SK-N-SH (cell line): ENCODE measurements around the gene DLEU7. TPM values are rescaled to one million over a fixed set of nuclear protein-coding genes. Genes with fewer than 3 reads are reported as not detected.

Source experiments
- CTCF ChIA-PET: fragments of 300-600, 350-600 bp; formaldehyde crosslinking; extraction: SDS; loops from one replicate; lab custom pipeline; 2021; lab: Yijun Ruan, JAX
- POLR2A ChIA-PET: fragments of 350-600 bp; sonication (Branson Sonifier 250); formaldehyde crosslinking; extraction: SDS; loops from one replicate; lab custom pipeline; 2020; ENCODE audit warnings: antibody characterized with exemption, inconsistent platforms; lab: Yijun Ruan, JAX
- DNase-seq: peaks from one replicate; pipeline ENCODE4 v3.0.0; 2012
- H2AFZ ChIP-seq: fragments of 200-600 bp; sonication (generic); 2 replicates; pipeline ENCODE4 v1.8.1; 2016; ENCODE audit warnings: antibody characterized with exemption, mild to moderate bottlenecking, low read depth
- H3F3A ChIP-seq: fragments of 200-600 bp; sonication (generic); replicated peaks from 2 replicates; pipeline ENCODE3; 2016; ENCODE audit warnings: antibody characterized with exemption, mild to moderate bottlenecking; ENCODE audit not compliant: insufficient read depth
- H3K27ac ChIP-seq, 2 experiments: fragments of 200-500 bp in 1 of 2; fragments of 200-600 bp in 1 of 2; sonication (Bioruptor generic) in 1 of 2; sonication (generic), shearing (Covaris generic) in 1 of 2; 2 replicates each; pipeline versions ENCODE4 v1.5.1 to v1.6.1; 2014 to 2016; ENCODE audit warnings: low read depth in 2 of 2, inconsistent platforms in 1 of 2, low read length in 1 of 2, mild to moderate bottlenecking in 1 of 2, mixed read lengths in 1 of 2
- H3K27me3 ChIP-seq: fragments of 200-600 bp; sonication (generic), shearing (Covaris generic); 2 replicates; pipeline ENCODE4 v1.6.1; 2016; ENCODE audit warnings: mixed run types; ENCODE audit not compliant: insufficient read depth
- H3K36me3 ChIP-seq, 2 experiments: fragments of 200-500 bp in 1 of 2; fragments of 200-600 bp in 1 of 2; sonication (Bioruptor generic) in 1 of 2; sonication (generic) in 1 of 2; replicated peaks in 1 of 2; 2 replicates each; pipeline versions ENCODE3 to v1.5.1; 2014 to 2016; ENCODE audit warnings: low read length in 1 of 2, mild to moderate bottlenecking in 1 of 2; ENCODE audit not compliant: insufficient read depth in 2 of 2, control insufficient read depth in 1 of 2
- H3K4me1 ChIP-seq, 2 experiments: fragments of 200-500 bp in 1 of 2; fragments of 200-600 bp in 1 of 2; sonication (Bioruptor generic) in 1 of 2; sonication (generic), shearing (Covaris generic) in 1 of 2; 2 replicates each; pipeline versions ENCODE4 v1.5.1 to v1.6.1; 2014 to 2016; ENCODE audit warnings: low read depth in 1 of 2, low read length in 1 of 2, mixed run types in 1 of 2; ENCODE audit not compliant: insufficient read depth in 2 of 2, control insufficient read depth in 1 of 2
- H3K4me2 ChIP-seq: fragments of 200-600 bp; sonication (generic), shearing (Covaris generic); 2 replicates; pipeline ENCODE4 v1.6.1; 2017; ENCODE audit warnings: mixed run types
- H3K4me3 ChIP-seq, 2 experiments: fragments of 200-500 bp in 1 of 2; fragments of 200-600 bp in 1 of 2; sonication (Bioruptor generic) in 1 of 2; sonication (generic), shearing (Covaris generic) in 1 of 2; 2 replicates each; pipeline versions ENCODE4 v1.5.1 to v1.8.1; 2014 to 2016; ENCODE audit warnings: low read depth in 2 of 2, inconsistent platforms in 1 of 2, low read length in 1 of 2, mild to moderate bottlenecking in 1 of 2, mixed read lengths in 1 of 2, moderate library complexity in 1 of 2
- H3K79me2 ChIP-seq: fragments of 200-600 bp; sonication (generic); 2 replicates; pipeline ENCODE4 v1.8.1; 2017; ENCODE audit warnings: mild to moderate bottlenecking; ENCODE audit not compliant: insufficient read depth
- H3K9ac ChIP-seq: fragments of 200-600 bp; sonication (generic); 2 replicates; pipeline ENCODE4 v1.6.1; 2017; ENCODE audit warnings: mixed run types
- H3K9me2 ChIP-seq: fragments of 200-600 bp; sonication (generic); 2 replicates; pipeline ENCODE4 v1.6.1; 2017; ENCODE audit warnings: mixed run types
- H3K9me3 ChIP-seq: fragments of 200-600 bp; sonication (generic); 2 replicates; pipeline ENCODE4 v1.6.1; 2017; ENCODE audit warnings: mixed run types, mild to moderate bottlenecking, moderate library complexity
- H4K20me1 ChIP-seq: fragments of 200-600 bp; sonication (generic); 2 replicates; pipeline ENCODE4 v1.6.1; 2017; ENCODE audit warnings: mild to moderate bottlenecking, mixed run types; ENCODE audit not compliant: insufficient read depth
- CHD2 ChIP-seq: fragments of 150-350 bp; IDR thresholded peaks from 2 replicates; pipeline ENCODE4 v1.6.1; 2018; ENCODE audit warnings: low read length; ENCODE audit not compliant: partially characterized antibody
- CTCF ChIP-seq: fragments of 200-600 bp; sonication (generic); IDR thresholded peaks from 2 replicates; pipeline ENCODE4 v1.6.1; 2017; ENCODE audit warnings: antibody characterized with exemption, mild to moderate bottlenecking, moderate library complexity
- ELF1 ChIP-seq: IDR thresholded peaks from 2 replicates; pipeline ENCODE4 v1.4.0; 2012
- EP300 ChIP-seq, 2 experiments: IDR thresholded peaks; 2 replicates each; pipeline versions ENCODE4 v1.4.0 to v1.6.1; 2012; ENCODE audit warnings: borderline replicate concordance in 1 of 2, low read depth in 1 of 2, low read length in 1 of 2
- EZH2phosphoT487 ChIP-seq: fragments of 200-600 bp; sonication (generic); IDR thresholded peaks from 2 replicates; pipeline ENCODE4 v1.6.1; 2017; ENCODE audit warnings: low read depth, mixed run types, mild to moderate bottlenecking, antibody characterized with exemption, moderate library complexity, borderline replicate concordance
- FOSL2 ChIP-seq: IDR thresholded peaks from 2 replicates; pipeline ENCODE4 v1.4.0; 2012; ENCODE audit warnings: low read depth, mild to moderate bottlenecking, moderate library complexity, borderline replicate concordance
- FOXJ3 ChIP-seq: sonication (generic); formaldehyde crosslinking; IDR thresholded peaks from 2 replicates; pipeline ENCODE4 v1.5.1; 2020; ENCODE audit warnings: mild to moderate bottlenecking, missing genetic modification reagents
- GABPA ChIP-seq: IDR thresholded peaks from 2 replicates; pipeline ENCODE4 v1.4.0; 2012; ENCODE audit warnings: low read depth, mild to moderate bottlenecking
- IRF3 ChIP-seq: fragments of 150-350 bp; IDR thresholded peaks from 2 replicates; pipeline ENCODE4 v1.6.1; 2016; ENCODE audit warnings: mild to moderate bottlenecking, low read depth, low read length
- JUND ChIP-seq: IDR thresholded peaks from 2 replicates; pipeline ENCODE4 v1.4.0; 2012
- MAX ChIP-seq: IDR thresholded peaks from 2 replicates; pipeline ENCODE4 v1.4.0; 2012; ENCODE audit warnings: low read depth
- NFIC ChIP-seq: IDR thresholded peaks from 2 replicates; pipeline ENCODE4 v1.4.0; 2012; ENCODE audit warnings: borderline replicate concordance
- NRF1 ChIP-seq: IDR thresholded peaks from 2 replicates; pipeline ENCODE4 v1.6.1; 2012; ENCODE audit warnings: low read depth, mild to moderate bottlenecking, low read length
- POLR2AphosphoS5 ChIP-seq: IDR thresholded peaks from 2 replicates; pipeline ENCODE4 v1.6.1; 2012; ENCODE audit warnings: low read depth, low read length
- RAD21 ChIP-seq: IDR thresholded peaks from 2 replicates; pipeline ENCODE4 v1.6.1; 2012; ENCODE audit warnings: mild to moderate bottlenecking, low read length
- RFX5 ChIP-seq: IDR thresholded peaks from 2 replicates; pipeline ENCODE4 v1.6.1; 2012; ENCODE audit warnings: mild to moderate bottlenecking, improper control_type of control experiment, low read length
- RXRA ChIP-seq: IDR thresholded peaks from 2 replicates; pipeline ENCODE4 v1.4.0; 2012; ENCODE audit warnings: low read depth, mild to moderate bottlenecking, borderline replicate concordance
- SIN3A ChIP-seq: IDR thresholded peaks from 2 replicates; pipeline ENCODE4 v1.6.1; 2012; ENCODE audit warnings: low read depth, mild to moderate bottlenecking, low read length, moderate library complexity, borderline replicate concordance
- TAF1 ChIP-seq: IDR thresholded peaks from 2 replicates; pipeline ENCODE4 v1.6.1; 2012; ENCODE audit warnings: low read depth, mild to moderate bottlenecking, low read length, moderate library complexity, borderline replicate concordance
- TCF12 ChIP-seq: IDR thresholded peaks from 2 replicates; pipeline ENCODE4 v1.4.0; 2012
- TEAD4 ChIP-seq: IDR thresholded peaks from 2 replicates; pipeline ENCODE4 v1.4.0; 2012; ENCODE audit warnings: mild to moderate bottlenecking, borderline replicate concordance; ENCODE audit not compliant: insufficient read depth
- USF2 ChIP-seq: fragments of 150-350 bp; IDR thresholded peaks from 2 replicates; pipeline ENCODE4 v1.6.1; 2017; ENCODE audit warnings: antibody characterized with exemption, low read length, low read depth, borderline replicate concordance
- ZBTB33 ChIP-seq: IDR thresholded peaks from 2 replicates; pipeline ENCODE4 v1.4.0; 2012; ENCODE audit warnings: low read depth, borderline replicate concordance
- WGBS: methylation state at CpG from one replicate; pipeline ENCODE4 v1.1.6; 2017; ENCODE audit warnings: low lambda C conversion rate; 5-methylcytosine and 5-hydroxymethylcytosine counted together
- polyA plus RNA-seq, 3 experiments: library from polyadenylated mRNA; depleted of rRNA; stranded (reverse); fragments of >200 nt; gene quantifications; 2 replicates each; pipeline ENCODE4 v1.2.3, GENCODE V29; 2012

Gene DLEU7
- polyA plus RNA-seq, 1 of the 3 experiments (the other 2 are of a cell fraction) = not detected

- POLR2A ChIA-PET = no interaction called here
- Histone ChIP-seq H2AFZ (no peak overlapping the region), H4K20me1 (no peaks in the 10 kb centered on the region), H3K9ac (no peak overlapping the region), H3F3A (no peaks in the 10 kb centered on the region), H3K9me3 (no peaks in the 10 kb centered on the region), H3K4me3 (no peak overlapping the region), H3K36me3 (no peaks in the 10 kb centered on the region), H3K27ac (no peak overlapping the region), H3K9me2 (no peaks in the 10 kb centered on the region), H3K4me1 (peaks cover 0 to 17% of the 10 kb centered on the region in 2 experiments; a peak in 2 of 4 replicates), H3K79me2 (no peaks in the 10 kb centered on the region), H3K27me3 (no peaks in the 10 kb centered on the region), H3K4me2 (no peak overlapping the region)
- DNase-seq = no peak
- CTCF ChIA-PET = interaction anchor here (1.3 to 8.3 kb wide), 3 partner anchors 19 to 118 kb away, joined by 3 to 47 read pairs (median 3); partner anchors contain the start of gene RNASEH2B
- TF ChIP-seq RAD21 (no peak), NFIC (no peak), CHD2 (no peak), EZH2phosphoT487 (no peak), USF2 (no peak), NRF1 (no peak), IRF3 (no peak), ELF1 (no peak), RFX5 (no peak), EP300 (IDR thresholded peaks at IDR 0.05; ENCODE audit: borderline replicate concordance in 1 of 2, low read depth in 1 of 2, low read length in 1 of 2) (no peak), FOXJ3 (CRISPR knock-in tag) (no peak), POLR2AphosphoS5 (no peak), GABPA (no peak), RXRA (no peak), SIN3A (no peak)
These were observed 47.7 kb upstream of the DLEU7 start for GRCh38 chr13:50891206-50891605.

- WGBS = 41% methylated on average over 1 of the region's 1 CpG
- CTCF ChIA-PET = interaction anchor here (8.3 kb wide), 1 partner anchor 21 kb away, joined by 47 read pairs; the partner anchor contains the start of gene RNASEH2B
- TF ChIP-seq TCF12 (no peak), CTCF (no peak), SIN3A (no peak), MAX (no peak), TEAD4 (no peak), JUND (no peak), FOXJ3 (CRISPR knock-in tag) (no peak), USF2 (no peak), TAF1 (no peak), RAD21 (no peak), FOSL2 (no peak), ZBTB33 (no peak)
These were observed 45.8 kb upstream of the DLEU7 start for GRCh38 chr13:50889317-50889716.

More at GRCh38 chr13:50889317-50889716, 45.8 kb upstream of the DLEU7 start:
- no peak for DNase-seq
- Histone ChIP-seq H3K9ac (no peak overlapping the region), H3K4me3 (no peak overlapping the region), H3K36me3 (no peaks in the 10 kb centered on the region), H3K9me2 (no peaks in the 10 kb centered on the region), H3K9me3 (no peaks in the 10 kb centered on the region), H2AFZ (no peak overlapping the region), H3K4me2 (no peak overlapping the region), H3K27ac (no peak overlapping the region), H3K79me2 (no peaks in the 10 kb centered on the region), H3K27me3 (no peaks in the 10 kb centered on the region), H4K20me1 (no peaks in the 10 kb centered on the region), H3K4me1 (peaks cover 0 to 15% of the 10 kb centered on the region in 2 experiments; a peak in 2 of 4 replicates), H3F3A (no peaks in the 10 kb centered on the region)
- POLR2A ChIA-PET = no interaction called here
